GM19193 (cell line): ENCODE results near the gene MAGI2.

Source experiments
- POLR2A ChIP-seq: IDR thresholded peaks from 4 replicates; pipeline ENCODE4 v1.6.1; 2011; ENCODE audit not compliant: insufficient read depth, insufficient read length; ENCODE audit errors: extremely low read depth

The MAGI2 gene

DNA sequence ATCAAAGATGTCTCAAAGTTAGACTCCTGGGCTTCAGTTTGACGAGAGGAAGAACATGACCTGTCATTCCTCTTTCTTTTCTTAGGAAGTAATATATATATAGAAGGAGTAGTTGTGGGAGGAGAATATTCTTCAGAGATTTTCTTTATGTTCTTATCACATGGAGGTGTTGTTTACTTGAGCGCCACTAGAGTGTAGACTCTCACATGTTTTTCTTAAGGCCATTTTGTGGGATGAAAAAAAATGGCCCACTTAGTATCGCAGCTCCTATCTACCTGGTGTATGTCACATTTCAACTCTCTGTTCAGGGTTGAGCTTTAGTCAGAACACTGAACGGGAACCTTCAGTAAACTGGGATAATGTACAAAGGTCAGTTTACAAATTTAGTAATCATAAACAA is 1009.7 kb downstream of the MAGI2 start:
- no peak for TF ChIP-seq POLR2A

DNA sequence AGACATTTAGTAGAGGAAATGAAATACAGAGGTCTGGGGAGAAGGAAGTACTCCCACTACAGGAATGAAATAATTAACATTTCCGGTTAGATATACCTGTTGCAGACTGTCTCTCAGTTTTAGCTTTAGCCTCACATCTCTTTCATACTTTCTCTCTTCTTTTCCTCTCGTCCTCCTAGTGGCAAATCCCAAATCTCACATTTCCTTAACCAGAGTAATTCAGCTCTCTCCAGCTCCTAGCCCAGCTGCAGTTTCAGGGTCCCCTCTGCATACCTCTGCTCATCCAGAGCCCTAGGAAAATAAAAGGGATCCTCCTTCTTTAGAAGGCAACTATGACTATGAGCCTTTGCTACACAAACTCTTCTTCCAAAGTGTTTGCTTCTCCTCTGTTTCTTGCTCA is 1011.7 kb downstream of the MAGI2 start:
- no peak for TF ChIP-seq POLR2A

DNA sequence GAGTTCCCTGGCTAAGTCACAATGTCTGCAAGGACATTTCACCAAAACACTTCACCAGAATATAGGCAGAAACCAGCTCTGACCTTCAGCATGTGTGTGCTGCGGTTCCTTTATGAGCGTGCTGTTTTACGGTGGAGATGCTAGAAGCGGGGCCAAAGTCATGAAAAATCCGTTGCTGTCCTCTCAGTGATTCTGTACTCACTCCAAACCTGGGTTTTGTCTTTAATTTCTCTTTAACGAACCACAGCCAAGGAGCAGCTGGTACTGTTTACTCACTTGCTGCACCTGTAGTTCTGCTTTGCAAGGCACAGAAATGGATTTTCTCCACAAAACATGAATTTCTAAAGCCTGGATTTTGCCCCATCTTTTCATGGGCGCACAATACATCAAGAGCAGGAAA is 1015.0 kb downstream of the MAGI2 start:
- TF ChIP-seq POLR2A: no peak

DNA sequence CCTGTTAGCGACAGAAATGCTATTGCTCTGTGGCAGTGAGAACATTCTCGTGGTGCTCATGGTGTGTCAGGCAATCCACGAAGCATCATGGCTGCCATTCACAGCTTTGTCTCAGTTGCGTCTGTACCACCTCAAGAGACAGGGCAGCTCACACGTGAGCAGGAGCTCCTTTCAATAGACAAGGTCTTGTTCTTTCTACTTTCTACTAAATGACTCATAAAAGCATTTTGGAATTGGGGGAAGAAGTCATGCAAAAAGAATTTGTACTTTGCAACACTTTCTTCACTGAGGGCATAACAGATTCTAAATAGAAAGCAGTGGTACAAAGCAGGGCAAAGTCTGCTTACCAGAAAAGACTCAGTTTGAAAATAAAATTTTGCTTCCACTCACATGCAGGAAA is 1016.3 kb downstream of the MAGI2 start:
- no peak for TF ChIP-seq POLR2A

DNA sequence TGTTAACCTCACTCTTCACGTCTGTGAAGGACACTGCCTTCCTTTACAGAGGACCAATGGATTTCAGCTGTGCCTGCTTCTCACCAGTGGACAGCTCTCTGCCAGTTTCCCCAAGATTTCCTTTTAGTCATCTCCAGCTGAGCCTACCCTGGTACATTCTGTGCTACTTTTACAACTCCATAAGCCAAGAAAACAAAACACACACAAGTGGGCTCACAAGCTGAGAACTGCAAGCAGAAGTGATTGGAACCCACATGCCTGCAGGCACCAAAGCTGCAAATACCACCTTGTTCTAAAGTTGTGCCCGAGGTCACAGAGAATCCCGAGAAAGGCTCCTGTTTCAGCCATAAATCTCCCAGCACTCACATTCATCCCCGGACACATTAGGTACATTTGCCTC is 1018.1 kb downstream of the MAGI2 start:
- no peak for TF ChIP-seq POLR2A

DNA sequence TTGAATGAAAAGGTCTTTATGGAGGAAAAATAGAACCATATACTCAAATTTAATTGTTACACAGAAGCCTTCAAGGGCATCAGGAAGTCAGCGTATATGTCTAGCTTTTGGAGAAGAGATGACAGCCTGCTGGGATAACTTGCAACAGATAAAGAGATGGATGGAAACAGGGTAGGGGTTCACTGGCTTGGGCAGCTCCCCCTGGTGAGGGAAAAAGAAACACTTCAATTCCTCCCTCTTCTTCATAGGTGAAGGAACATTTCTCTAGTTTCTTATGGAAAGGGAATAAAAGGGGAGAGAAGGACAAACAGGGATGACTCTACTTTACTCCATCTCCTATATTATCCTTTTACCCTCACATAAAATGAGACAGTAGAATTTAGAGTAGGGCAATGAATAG is 1019.2 kb downstream of the MAGI2 start:
- TF ChIP-seq POLR2A: no peak

DNA sequence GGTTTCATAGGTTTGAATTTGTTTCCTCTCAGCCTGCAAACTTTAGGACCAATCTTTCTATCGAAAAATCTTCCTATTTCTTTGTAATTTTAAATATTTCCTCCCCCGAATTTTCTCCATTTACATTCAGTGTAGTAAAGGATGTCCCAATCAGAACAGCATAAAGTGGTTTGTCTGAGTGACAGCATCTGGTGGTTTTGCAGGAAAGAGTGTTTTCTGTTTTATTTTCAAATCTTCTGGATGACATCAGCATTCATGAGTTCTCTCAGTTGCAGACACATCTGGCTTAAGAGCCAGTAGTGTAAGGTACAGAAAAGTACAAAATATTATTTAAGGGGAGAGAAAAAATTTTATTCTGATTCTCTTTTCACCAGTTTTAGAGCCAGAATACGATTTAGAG is 1020.0 kb downstream of the MAGI2 start:
- TF ChIP-seq POLR2A: no peak

DNA sequence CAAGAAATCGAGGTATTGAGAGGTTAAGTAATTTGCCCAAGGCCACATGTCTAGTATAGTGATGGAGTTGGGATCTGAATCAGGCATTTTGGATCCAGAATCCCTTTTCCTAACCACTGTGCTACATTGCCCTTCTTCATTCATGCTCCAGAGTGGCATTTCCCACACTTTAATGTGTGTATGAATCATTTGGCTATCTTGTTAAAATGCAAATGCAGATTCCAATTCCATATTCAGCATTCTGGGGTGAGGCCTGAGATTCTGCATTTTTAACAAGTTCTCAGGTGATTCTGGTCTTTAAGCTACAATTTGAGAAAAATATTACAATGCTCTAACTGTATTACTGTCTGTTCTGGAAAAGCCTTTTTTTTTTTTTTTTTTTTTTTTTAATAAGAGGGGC is 1023.6 kb downstream of the MAGI2 start:
- no peak for TF ChIP-seq POLR2A

DNA sequence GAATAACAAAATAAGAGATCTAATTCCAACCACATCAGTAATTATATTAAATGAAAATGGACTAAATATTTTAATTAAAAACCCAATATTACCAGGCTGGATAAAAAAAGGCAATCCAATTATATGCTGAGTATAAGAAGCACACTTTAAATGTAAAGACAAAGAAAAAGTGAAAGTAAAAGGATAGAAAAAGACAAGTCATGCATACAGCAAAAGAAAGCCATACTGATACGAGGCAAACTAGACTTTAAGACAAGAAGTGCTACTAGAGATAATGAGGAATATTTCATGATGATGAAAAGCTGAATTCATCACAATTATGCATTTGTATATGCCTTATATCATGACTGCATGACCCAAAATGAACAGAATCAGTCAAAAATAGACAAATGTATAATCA is 1026.3 kb downstream of the MAGI2 start:
- no peak for TF ChIP-seq POLR2A

DNA sequence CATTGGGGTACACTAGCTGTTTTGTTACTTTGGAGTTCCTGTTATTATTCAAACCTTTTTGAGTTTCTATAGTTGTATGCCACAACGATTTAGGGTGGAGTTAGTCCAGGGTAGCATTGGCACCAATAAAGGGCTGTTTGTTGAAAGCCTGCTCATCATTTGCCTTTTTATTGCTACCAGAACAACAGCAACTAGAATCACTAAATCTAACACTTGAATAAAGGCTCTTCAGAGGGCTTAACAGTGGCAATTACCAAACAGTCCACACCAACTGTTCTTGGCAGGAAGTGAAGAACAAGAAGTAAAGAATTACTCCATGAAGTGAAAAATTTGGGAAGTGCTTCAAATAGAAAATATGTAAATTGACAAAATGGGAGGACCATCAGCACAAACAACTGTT is 1033.5 kb downstream of the MAGI2 start:
- no peak for TF ChIP-seq POLR2A

DNA sequence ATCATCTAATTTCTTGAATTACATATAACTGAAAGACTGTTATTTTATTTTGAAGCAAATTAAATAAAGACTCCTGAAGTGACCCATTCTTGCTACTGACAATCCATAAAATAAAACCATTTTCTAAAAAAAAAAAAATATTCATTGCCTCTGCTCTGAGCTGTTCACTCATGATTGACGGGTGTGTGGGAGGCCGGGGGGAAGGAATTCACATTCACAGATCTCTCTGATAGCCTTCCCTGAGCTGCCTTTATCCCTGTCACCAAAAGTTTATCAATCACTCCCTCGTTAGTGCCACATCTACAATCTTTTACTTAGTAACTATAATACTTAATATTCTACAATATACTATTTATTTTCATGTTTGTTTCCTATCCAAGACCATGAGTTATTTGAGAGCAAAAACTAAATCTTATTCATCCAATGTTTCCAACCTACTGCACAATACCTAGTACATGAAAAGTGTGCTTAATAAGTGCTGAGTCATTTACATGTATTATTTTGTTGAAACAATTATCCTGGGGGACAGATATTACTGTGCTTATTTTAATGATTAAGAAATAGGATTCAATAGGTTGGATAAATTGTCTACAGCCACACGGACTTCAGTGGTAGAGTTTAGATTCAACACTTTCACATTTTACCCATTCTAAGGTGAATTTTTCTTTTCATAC is 1036.2 kb downstream of the MAGI2 start:
- no peak for TF ChIP-seq POLR2A

DNA sequence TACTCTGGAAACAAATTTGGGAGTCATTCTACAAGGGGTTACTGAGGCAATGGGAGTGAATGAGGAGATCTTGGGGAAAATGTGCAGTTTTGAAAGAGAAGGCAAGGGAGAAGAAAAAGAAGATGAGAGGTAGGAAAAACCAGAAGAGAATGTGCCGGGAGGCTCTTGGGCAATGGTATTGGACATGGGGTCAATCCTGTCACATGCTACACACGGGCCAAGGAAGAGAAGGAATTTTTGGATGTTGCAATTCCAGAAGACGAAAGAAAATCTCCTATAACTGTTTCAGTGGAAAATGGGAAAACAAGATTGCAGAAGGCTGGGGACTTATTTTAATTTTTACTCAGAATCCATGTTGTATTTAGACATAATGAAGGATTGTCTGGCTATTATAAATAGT is 1039.9 kb downstream of the MAGI2 start:
- no peak for TF ChIP-seq POLR2A

DNA sequence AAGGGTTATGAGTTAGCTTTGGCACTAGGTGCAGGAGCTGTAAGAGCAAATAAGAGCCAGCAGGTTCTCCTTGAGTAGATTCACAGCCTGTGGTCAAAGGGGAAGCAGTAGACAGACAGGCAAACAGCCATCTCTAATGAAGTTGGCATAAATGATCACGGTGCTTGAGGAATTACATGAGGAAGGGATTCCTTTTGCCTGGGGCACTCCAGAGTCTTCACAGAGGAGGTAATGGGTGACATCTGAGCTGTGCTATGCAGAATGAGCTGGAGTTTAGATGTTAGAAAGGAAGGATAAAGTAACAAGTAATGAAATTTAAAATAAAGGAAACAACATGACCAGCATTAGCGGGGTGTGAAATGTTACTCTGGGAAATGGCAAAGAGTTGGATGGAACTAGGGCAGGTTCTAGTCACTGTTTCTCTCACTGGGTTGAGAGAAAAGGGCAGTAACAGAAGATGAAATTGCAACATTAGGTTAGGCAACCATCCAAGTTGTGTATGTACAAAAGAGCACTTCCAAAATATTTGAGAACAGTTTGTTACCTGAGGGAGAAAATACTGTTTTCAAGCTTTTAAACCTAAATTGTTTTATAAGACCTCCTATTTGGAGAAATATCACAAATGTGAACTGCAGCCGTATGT is 1041.1 kb downstream of the MAGI2 start:
- TF ChIP-seq POLR2A: no peak

DNA sequence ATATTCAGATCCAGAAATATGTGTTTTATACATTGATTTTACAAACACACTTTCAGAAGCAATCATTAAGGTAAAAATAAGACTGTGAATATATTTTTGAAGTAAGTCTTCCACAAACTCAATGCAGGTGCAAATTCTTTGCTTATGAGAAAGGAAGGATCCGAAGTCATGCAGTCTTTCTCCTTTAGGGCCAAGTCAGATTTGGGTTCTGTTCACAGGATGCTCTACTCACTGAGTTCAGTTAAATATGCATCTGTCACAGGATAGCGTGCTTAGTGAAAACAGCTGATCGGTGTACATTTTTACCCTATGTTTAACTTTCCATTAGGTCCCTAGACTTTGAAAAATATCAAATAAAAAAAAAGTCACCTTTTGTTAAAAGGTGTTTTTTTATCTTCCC is 1046.4 kb downstream of the MAGI2 start:
- no peak for TF ChIP-seq POLR2A

DNA sequence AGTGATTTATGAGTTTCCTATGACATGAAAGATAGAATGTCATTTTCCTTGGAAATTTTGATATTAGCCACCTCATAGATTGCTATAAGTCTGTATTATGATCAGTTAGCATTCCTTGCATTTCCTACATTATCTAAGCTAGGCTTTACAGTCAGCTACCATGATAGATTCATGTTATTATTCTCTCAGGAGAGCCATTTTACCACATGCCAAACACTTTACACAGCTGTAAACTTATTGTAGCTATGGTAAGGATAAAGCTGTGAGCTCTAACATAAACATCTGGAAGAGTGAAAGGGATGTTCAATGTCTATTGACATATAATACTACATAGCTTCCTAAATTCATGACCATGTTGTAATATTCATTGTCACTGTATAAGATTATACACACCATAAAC is 1046.9 kb downstream of the MAGI2 start:
- no peak for TF ChIP-seq POLR2A

DNA sequence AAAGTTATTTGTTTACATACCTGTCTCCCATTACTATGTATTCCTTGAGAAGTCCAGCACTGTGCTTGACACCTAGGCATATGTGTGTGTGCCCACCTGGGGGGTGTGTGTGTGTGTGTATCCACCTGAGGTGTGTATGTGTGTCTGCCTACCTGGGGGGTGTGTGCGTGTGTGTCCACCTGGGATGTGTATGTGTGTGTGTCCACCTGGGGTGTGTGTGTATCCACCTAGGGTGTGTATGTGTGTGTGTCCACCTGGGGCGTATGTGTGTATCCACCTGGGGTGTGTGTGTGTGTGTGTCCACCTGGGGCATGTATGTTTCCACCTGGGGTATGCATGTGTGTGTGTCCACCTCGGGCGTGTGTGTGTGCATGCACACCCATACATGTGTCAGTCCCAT is 1051.4 kb downstream of the MAGI2 start:
- no peak for TF ChIP-seq POLR2A

DNA sequence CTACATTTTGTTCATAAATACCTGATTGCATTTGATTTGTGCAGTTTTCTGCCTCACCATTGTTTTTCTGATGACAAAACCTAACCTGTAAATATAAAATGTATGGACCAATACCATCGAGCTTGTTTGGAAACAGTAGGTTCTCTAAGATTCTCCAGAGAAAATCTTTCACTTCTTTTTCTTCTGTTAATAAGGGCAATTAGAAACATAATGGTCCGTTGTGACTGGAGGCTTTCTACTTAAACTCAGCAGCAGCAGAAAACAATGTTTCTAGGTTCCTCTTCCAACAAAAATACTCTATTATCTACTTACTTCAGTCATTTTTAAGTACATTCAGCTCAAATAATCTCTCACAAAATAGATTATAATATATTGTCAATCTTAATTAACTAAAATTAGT is 1053.4 kb downstream of the MAGI2 start:
- TF ChIP-seq POLR2A: no peak
